Fibroblast of villous mesenchyme (primary cell): ENCODE measurements around the gene XKR8. TPM values are rescaled to one million over a fixed set of nuclear protein-coding genes. Genes with fewer than 3 reads are reported as not detected.

Source experiments
- DNase-seq: peaks from one replicate; pipeline ENCODE4 v3.0.0-alpha.2; 2010; ENCODE audit warnings: low read depth
- H3K4me3 ChIP-seq: 2 replicates; pipeline ENCODE4 v1.5.1; 2011; ENCODE audit warnings: low read depth, mild to moderate bottlenecking, low read length
- CTCF ChIP-seq: IDR thresholded peaks from 2 replicates; pipeline ENCODE4 v1.5.1; 2012; ENCODE audit warnings: low read depth, mild to moderate bottlenecking, low read length; ENCODE audit not compliant: insufficient read depth
- total RNA-seq: library from RNA; depleted of rRNA; stranded (reverse); fragments of >200 nt; gene quantifications from 2 replicates; pipeline ENCODE4 v1.2.3, GENCODE V29; 2012

Gene XKR8
- total RNA-seq, 1 donor = 6.5 TPM

- no peak for TF ChIP-seq CTCF
- H3K4me3 ChIP-seq = no peak overlapping the region
- DNase-seq = no peak
Observed at GRCh38 chr1:27931759-27932158, 28.0 kb upstream of the XKR8 start.

- TF ChIP-seq CTCF = no peak
- no peak for DNase-seq
- no peak within 1 kb of the TSS for H3K4me3 ChIP-seq
Observed at GRCh38 chr1:27934818-27935549, 24.8 kb upstream of the XKR8 start, which contains the start of gene SMPDL3B. Gene SMPDL3B (plus strand): TSS chr1:27935000. CDS start chr1:27935184, 184 bp downstream.

GRCh38 chr1:27935721-27936120 is 24.1 kb upstream of the XKR8 start:
- DNase-seq = no peak
- no peak for TF ChIP-seq CTCF

GRCh38 chr1:27936370-27936769 is 23.4 kb upstream of the XKR8 start:
- TF ChIP-seq CTCF = no peak
- DNase-seq = no peak

More at GRCh38 chr1:27935721-27936120, 24.1 kb upstream of the XKR8 start:
- no peak overlapping the region for H3K4me3 ChIP-seq

GRCh38 chr1:27937524-27937836 is 22.3 kb upstream of the XKR8 start:
- TF ChIP-seq CTCF = no peak
- no peak overlapping the region for H3K4me3 ChIP-seq
- no peak for DNase-seq

More at GRCh38 chr1:27936370-27936769, 23.4 kb upstream of the XKR8 start:
- no peak overlapping the region for H3K4me3 ChIP-seq

GRCh38 chr1:27938488-27938887 is 21.3 kb upstream of the XKR8 start:
- no peak for DNase-seq
- H3K4me3 ChIP-seq = no peak overlapping the region
- TF ChIP-seq CTCF = no peak

GRCh38 chr1:27940297-27940696 is 19.5 kb upstream of the XKR8 start:
- TF ChIP-seq CTCF = peak; percentile 35
- no peak overlapping the region for H3K4me3 ChIP-seq
- peak; percentile 23 for DNase-seq
